Uterus (tissue), 2 donors: ENCODE measurements around the gene AKNA.

Experiments used
- POLR2A ChIP-seq, 2 donors: fragments of 450-650 bp; IDR thresholded peaks; one replicate each; pipeline ENCODE4 v1.6.1; 2016; ENCODE audit warnings: antibody characterized with exemption in 2 of 2, mild to moderate bottlenecking in 1 of 2, moderate library complexity in 1 of 2
- TF ChIP-seq, protein P1 (sequence below), 4 experiments: fragments of 200-600 bp in 2 of 4; fragments of 450-650 bp in 2 of 4; sonication (generic) in 2 of 4; IDR thresholded peaks; one replicate each; pipeline ENCODE4 v1.5.1; 2016 to 2019; ENCODE audit warnings: antibody characterized with exemption in 4 of 4, mild to moderate bottlenecking in 2 of 4, moderate library complexity in 1 of 4

- TF ChIP-seq, protein P1, sequence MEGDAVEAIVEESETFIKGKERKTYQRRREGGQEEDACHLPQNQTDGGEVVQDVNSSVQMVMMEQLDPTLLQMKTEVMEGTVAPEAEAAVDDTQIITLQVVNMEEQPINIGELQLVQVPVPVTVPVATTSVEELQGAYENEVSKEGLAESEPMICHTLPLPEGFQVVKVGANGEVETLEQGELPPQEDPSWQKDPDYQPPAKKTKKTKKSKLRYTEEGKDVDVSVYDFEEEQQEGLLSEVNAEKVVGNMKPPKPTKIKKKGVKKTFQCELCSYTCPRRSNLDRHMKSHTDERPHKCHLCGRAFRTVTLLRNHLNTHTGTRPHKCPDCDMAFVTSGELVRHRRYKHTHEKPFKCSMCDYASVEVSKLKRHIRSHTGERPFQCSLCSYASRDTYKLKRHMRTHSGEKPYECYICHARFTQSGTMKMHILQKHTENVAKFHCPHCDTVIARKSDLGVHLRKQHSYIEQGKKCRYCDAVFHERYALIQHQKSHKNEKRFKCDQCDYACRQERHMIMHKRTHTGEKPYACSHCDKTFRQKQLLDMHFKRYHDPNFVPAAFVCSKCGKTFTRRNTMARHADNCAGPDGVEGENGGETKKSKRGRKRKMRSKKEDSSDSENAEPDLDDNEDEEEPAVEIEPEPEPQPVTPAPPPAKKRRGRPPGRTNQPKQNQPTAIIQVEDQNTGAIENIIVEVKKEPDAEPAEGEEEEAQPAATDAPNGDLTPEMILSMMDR (IDR thresholded peaks at IDR 0.05): no peak
- TF ChIP-seq POLR2A (IDR thresholded peaks at IDR 0.05): no peak
Observed at GRCh38 chr9:114371343-114371944, 16.3 kb downstream of the AKNA start.
